ENCODE measurements around the gene TRIP12.

The TRIP12 gene

DNA sequence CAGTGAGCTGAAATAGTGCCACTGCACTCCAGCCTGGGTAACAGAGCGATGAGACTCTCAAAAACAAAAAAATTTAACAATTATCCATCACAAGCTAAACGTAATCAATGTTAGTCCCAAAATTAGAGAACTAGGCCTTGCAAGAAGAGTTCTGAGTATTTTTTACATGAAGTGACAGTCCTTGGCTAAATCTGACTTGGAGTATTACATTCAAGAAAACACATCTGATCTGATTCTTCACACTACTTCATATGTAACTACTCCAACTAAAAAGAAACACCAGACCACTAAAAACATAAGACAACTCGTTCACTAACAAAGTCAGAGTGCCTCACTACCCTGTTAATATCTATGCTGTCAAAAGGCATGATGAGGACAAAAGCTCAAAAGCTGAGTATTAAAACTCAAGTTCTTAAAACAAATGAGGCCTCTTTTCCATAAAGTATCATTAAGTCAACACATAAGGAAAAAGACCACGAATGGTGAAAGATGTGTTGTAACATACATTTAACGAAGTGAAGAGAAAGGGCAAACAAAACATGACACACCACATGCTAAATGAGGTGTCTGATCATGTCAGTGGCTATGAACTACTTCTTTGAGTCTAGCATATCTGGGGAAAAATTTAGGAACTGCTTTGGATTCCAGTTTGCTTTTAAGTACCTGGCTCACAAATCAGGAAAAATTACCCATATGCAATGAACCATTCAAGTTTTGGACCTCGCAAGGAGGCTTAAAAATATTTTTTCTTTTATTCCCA is 42.4 kb downstream of the TRIP12 start:
- H3K36me3 Mint-ChIP-seq (ENCODE audit: low read depth), result peaks cover 35% of the 10 kb centered on the region
- H3K27me3 Mint-ChIP-seq (ENCODE audit: low read depth), result no peaks in the 10 kb centered on the region
- no peaks in the 10 kb centered on the region for H3K4me1 Mint-ChIP-seq
- no peak overlapping the region for H3K4me3 Mint-ChIP-seq
- TF ChIP-seq, protein P1, sequence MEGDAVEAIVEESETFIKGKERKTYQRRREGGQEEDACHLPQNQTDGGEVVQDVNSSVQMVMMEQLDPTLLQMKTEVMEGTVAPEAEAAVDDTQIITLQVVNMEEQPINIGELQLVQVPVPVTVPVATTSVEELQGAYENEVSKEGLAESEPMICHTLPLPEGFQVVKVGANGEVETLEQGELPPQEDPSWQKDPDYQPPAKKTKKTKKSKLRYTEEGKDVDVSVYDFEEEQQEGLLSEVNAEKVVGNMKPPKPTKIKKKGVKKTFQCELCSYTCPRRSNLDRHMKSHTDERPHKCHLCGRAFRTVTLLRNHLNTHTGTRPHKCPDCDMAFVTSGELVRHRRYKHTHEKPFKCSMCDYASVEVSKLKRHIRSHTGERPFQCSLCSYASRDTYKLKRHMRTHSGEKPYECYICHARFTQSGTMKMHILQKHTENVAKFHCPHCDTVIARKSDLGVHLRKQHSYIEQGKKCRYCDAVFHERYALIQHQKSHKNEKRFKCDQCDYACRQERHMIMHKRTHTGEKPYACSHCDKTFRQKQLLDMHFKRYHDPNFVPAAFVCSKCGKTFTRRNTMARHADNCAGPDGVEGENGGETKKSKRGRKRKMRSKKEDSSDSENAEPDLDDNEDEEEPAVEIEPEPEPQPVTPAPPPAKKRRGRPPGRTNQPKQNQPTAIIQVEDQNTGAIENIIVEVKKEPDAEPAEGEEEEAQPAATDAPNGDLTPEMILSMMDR (IDR thresholded peaks at IDR 0.05; ENCODE audit: unreplicated experiment in 3 of 3), result no peak
- H3K9me3 Mint-ChIP-seq, result no peaks in the 10 kb centered on the region
- no peak overlapping the region for H3K27ac Mint-ChIP-seq

- TF ChIP-seq, protein P1 (IDR thresholded peaks at IDR 0.05; ENCODE audit: unreplicated experiment in 3 of 3), result no peak
- no peaks in the 10 kb centered on the region for H3K27me3 Mint-ChIP-seq (ENCODE audit: low read depth)
- peaks cover 10% of the 10 kb centered on the region for H3K4me1 Mint-ChIP-seq
- peaks cover 45% of the 10 kb centered on the region for H3K36me3 Mint-ChIP-seq (ENCODE audit: low read depth)
- H3K9me3 Mint-ChIP-seq, result no peaks in the 10 kb centered on the region
- no peak overlapping the region for H3K27ac Mint-ChIP-seq
- H3K4me3 Mint-ChIP-seq, result no peak overlapping the region
Observed at GRCh38 chr2:229875549-229875948, 46.3 kb downstream of the TRIP12 start.

DNA sequence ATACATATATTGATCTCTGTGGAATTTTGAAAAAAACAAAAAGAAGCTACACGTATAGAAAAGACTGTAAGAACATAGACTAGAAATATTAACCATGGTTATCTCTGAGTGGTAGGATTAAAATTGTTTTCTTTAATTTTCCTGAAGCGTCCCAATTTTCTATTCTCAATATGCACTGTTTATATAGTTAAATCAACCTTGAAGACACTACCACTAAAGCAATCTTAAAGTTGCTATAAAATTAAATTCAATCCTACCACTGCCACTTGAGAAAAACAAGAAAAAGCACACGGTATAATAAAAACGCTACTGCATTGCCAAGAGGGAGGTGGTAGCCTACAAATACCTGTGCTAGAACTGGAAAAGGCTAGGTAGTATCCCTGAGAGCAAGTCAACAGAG is 47.2 kb downstream of the TRIP12 start:
- H3K27ac Mint-ChIP-seq, result peak overlapping the region in 2 of 3 experiments; percentile 20 to 35
- TF ChIP-seq, protein P1 (IDR thresholded peaks at IDR 0.05; ENCODE audit: unreplicated experiment in 3 of 3), result no peak
- peaks cover 46% of the 10 kb centered on the region for H3K36me3 Mint-ChIP-seq (ENCODE audit: low read depth)
- H3K9me3 Mint-ChIP-seq, result no peaks in the 10 kb centered on the region
- no peaks in the 10 kb centered on the region for H3K27me3 Mint-ChIP-seq (ENCODE audit: low read depth)
- H3K4me3 Mint-ChIP-seq, result no peak overlapping the region
- peaks cover 19% of the 10 kb centered on the region for H3K4me1 Mint-ChIP-seq

DNA sequence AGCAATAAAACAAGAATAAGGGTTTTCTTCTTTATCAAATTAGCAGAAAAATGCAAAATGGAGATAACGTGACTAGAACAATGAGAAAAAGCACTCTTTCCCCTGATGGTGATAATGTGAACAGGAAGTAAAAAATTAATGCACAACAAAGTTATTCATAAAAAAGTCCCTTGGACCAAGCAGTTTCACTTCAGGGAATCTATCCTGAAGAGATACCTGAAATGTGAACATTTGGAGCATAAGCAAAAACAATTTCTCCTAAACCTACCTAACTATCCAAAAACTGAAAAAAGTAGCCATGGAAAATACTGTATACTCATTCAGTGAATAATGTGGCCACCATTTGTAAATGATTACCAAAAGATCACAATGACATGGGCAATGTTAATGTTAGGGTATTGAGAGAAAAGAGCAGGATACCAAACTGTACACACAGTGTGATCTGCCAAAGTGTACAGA is 48.7 kb downstream of the TRIP12 start:
- H3K36me3 Mint-ChIP-seq (ENCODE audit: low read depth), result peaks cover 49% of the 10 kb centered on the region
- H3K27ac Mint-ChIP-seq, result peak overlapping the region; percentile 27 to 83 (median 59)
- no peaks in the 10 kb centered on the region for H3K27me3 Mint-ChIP-seq (ENCODE audit: low read depth)
- TF ChIP-seq, protein P1 (IDR thresholded peaks at IDR 0.05; ENCODE audit: unreplicated experiment in 3 of 3), result no peak
- no peak overlapping the region for H3K4me3 Mint-ChIP-seq
- H3K9me3 Mint-ChIP-seq, result no peaks in the 10 kb centered on the region
- peaks cover 34% of the 10 kb centered on the region for H3K4me1 Mint-ChIP-seq

DNA sequence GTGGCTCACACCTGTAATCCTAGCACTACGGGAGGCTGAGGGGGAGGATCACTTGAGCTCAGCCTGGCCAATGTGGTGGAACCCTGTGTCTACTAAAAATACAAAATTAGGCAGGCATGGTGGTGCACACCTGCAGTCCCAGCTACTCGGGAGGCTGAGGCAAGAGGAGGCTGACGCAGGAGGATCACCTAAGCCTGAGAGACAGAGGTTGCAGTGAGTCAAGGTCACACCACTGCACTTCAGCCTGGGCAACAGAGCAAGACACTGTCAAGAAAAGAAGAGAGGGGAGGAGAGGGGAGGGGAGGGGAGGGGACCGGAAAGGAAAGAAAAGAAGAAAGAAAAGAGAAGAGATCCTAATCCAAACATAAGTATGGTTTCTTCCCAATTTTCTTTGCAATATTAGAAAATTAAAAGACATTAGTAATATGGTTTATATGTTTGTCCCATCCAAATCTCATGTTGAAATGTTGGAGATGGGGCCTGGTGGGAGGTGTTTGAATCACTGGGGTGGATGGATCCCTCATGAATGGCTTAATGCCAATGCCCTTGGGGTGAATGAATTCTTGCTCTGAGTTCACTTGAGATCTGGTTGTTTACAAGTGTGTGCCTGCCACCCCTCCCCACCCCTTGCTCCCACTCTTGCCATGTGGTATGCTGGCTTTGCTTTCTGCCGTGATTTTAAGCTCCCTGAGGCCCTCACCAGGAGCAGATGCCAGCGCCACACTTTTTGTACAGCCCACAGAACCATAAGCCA is 50.7 kb downstream of the TRIP12 start:
- no peak overlapping the region for H3K4me3 Mint-ChIP-seq
- H3K9me3 Mint-ChIP-seq, result no peaks in the 10 kb centered on the region
- H3K4me1 Mint-ChIP-seq, result peaks cover 44% of the 10 kb centered on the region
- no peaks in the 10 kb centered on the region for H3K27me3 Mint-ChIP-seq (ENCODE audit: low read depth)
- no peak overlapping the region for H3K27ac Mint-ChIP-seq
- peaks cover 40% of the 10 kb centered on the region for H3K36me3 Mint-ChIP-seq (ENCODE audit: low read depth)
- TF ChIP-seq, protein P1 (IDR thresholded peaks at IDR 0.05; ENCODE audit: unreplicated experiment in 3 of 3), result no peak
